ENCODE measurements around the gene ARV1.
"Not testable (repeated sequence)": the region's sequence is repeated elsewhere in the genome, so short reads cannot be mapped to it uniquely, and the experiment has no call there.

Gene ARV1

GRCh38 chr1:231019711-231020110, 40.8 kb downstream of the ARV1 start:
- no peak for DNase-seq (ENCODE audit: low spot score)

GRCh38 chr1:231020139-231020601, 41.3 kb downstream of the ARV1 start:
- DNase-seq (ENCODE audit: low spot score) = no peak

DNA sequence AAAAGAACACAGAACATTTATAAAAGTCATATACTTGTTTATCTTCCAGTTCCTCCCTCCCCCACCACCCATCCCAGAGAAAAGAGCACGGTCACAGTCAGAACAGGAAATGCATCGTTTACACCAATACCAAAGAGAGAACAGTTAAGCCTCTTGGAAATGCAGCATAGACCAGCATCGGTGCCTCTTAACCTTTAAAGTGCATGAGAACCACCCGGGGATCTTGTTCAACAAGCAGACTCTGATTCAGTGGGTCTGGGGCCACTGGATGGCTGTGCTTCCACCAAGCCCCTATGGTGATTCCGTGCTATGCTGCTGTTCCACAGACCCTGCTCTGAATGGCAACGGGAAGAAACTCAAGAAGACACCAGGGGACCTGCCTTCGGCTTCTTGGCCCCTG, 41.9 kb downstream of the ARV1 start:
- DNase-seq (ENCODE audit: low spot score) = no peak

- DNase-seq (ENCODE audit: low spot score) = no peak
These were observed 42.7 kb downstream of the ARV1 start for GRCh38 chr1:231021540-231022031.

DNA sequence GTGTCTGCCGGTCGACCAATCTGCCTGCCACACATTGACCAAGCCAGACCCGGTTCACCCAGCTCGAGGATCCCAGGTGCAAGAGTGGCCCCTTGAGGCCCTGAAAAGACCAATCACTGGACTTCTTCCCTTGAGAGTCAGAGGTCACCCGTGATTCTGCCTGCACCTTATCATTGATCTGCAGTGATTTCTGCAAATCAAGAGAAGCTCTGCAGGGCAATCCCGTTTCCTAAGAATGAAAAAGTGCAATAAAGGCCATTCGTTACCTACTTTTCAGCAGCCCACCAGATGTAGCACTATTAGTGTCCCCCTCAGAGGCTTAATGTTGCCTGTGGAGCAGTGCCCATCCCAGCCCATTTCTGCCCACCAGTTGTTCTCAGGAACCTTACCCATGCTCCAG, 43.6 kb downstream of the ARV1 start:
- DNase-seq (ENCODE audit: low spot score) = not testable (repeated sequence)

GRCh38 chr1:231023150-231023549, 44.3 kb downstream of the ARV1 start:
- no peak for DNase-seq (ENCODE audit: low spot score)

GRCh38 chr1:231026576-231026975, 47.7 kb downstream of the ARV1 start:
- no peak for DNase-seq (ENCODE audit: low spot score)

DNA sequence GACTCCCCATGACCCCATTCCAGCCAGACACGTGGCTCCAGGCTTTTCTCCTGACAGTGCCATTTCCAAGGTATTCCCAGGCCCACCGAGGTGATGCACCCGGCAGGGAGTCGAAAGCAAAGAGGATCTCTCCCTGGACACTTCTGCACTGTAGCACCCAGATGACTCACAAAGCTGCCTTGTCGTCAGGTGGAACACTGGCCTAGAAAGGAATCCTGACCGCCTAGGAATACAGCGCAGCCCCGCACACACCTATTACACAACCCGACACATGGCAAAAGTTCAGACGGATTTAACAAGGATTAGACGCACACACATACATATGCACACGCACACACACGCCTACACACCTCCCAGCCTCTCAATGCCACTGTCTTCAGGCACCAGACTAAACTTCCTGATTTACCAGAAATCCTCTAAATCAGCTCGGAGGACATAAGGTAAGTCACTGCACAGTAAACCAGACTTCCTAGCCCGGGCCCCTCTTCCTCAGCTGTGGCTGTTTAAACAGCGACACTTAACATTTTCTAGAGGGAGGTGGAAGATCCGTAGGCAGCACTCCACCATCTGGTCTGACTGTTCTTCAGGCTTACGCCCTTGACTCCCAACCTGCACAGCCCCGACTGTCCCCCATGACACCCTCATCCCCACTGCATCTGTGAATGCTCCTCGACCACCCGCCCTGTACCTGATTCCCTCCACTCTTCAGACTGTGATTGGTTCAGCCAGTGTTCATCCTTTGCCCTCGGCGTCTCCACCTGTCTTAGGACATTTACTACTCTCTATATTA, 48.4 kb downstream of the ARV1 start:
- no peak for DNase-seq (ENCODE audit: low spot score)

- no peak for DNase-seq (ENCODE audit: low spot score)
These were observed 49.1 kb downstream of the ARV1 start for GRCh38 chr1:231027971-231028370.

GRCh38 chr1:231028682-231029081, 49.8 kb downstream of the ARV1 start:
- no peak for DNase-seq (ENCODE audit: low spot score)

DNA sequence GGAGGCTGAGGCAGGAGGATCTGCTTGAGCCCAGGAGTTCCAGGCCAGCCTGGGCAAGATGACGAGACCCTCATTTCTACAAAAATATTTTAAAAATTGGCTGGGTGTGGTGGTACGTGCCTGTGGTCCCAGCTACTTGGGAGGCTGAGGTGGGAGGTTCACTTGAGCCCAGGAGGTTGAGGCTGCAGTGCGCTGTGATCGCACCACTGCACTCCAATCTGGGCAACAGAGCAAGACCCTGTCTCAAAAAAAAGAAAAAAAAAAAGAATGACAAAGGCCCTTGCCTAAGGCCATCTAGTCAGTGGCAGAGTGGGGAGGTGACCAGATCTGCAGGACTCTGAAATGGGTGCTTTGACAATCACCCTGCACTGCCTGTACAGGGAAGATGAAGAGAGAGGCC, 50.4 kb downstream of the ARV1 start:
- not testable (repeated sequence) for DNase-seq (ENCODE audit: low spot score)

- DNase-seq (ENCODE audit: low spot score) = no peak
These were observed 50.9 kb downstream of the ARV1 start for GRCh38 chr1:231029841-231030240.

DNA sequence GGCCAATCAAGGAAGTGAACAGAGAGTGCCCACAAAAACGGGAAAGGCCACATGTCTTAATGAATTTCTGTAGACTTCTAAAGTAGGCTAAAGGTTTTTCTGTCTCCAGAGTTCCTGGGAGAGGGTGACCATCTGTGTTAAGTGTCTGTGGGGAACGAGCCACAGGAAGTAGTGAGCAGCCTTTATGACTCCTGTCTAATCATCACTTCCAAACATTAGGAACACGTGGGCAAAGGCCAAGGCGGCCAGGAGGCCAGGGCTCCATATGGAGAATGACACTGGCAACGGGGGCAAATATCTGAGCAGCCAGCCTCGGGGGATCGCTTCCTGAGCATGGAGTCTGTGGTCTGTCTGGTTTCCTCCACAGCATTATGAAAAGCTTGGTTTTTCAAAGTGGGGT, 54.1 kb downstream of the ARV1 start:
- DNase-seq (ENCODE audit: low spot score) = no peak

DNA sequence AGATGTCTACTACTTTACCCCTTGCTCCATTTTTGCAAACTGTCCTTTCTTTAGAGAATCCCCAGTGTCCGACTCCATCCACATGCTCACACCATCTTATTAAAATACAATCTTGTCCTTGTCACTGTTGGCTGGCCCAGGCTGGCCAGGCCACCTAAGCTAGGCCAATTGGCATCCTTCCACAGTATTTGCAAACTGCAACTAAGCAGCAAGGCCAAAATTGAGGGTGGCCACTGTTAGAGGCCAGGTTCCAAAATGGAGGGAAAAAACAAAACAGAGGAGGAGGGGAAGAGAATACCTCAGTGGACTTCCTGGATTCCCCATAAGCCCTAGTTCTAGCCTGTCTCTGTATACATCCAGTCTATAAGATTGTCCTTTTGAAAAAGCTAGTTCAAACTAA, 56.9 kb downstream of the ARV1 start:
- DNase-seq (ENCODE audit: low spot score) = no peak

DNA sequence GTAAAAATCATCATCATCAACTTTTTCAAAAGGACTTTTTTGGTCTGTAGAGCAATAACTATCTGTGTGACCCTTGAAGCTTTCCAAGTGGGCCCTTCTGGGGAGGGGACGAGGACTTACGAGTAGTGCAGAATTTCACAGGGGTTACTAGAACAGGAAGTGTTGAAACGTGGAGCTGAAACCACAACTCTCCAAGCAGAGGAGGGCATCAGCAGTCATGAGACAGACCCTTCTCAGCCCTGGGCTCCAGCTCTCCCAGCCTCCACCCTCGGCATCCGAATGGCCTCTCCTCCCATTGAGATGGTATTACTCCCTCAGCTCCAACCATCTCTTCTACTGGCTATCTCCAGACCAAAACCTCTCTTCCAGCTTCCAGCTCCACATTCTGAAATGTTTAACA, 57.5 kb downstream of the ARV1 start:
- DNase-seq (ENCODE audit: low spot score) = no peak

- no peak for DNase-seq (ENCODE audit: low spot score)
These were observed 59.0 kb downstream of the ARV1 start for GRCh38 chr1:231037585-231038517.

GRCh38 chr1:231039161-231040018, 60.5 kb downstream of the ARV1 start:
- peak; percentile 40 for DNase-seq (ENCODE audit: low spot score)

- peak; percentile 67 for DNase-seq (ENCODE audit: low spot score)
These were observed 61.3 kb downstream of the ARV1 start, which contains the start of gene FAM89A for GRCh38 chr1:231040019-231040799. Gene FAM89A, minus strand, starts transcription at chr1:231040254. Its CDS starts 43 bp downstream, at chr1:231040211.

DNA sequence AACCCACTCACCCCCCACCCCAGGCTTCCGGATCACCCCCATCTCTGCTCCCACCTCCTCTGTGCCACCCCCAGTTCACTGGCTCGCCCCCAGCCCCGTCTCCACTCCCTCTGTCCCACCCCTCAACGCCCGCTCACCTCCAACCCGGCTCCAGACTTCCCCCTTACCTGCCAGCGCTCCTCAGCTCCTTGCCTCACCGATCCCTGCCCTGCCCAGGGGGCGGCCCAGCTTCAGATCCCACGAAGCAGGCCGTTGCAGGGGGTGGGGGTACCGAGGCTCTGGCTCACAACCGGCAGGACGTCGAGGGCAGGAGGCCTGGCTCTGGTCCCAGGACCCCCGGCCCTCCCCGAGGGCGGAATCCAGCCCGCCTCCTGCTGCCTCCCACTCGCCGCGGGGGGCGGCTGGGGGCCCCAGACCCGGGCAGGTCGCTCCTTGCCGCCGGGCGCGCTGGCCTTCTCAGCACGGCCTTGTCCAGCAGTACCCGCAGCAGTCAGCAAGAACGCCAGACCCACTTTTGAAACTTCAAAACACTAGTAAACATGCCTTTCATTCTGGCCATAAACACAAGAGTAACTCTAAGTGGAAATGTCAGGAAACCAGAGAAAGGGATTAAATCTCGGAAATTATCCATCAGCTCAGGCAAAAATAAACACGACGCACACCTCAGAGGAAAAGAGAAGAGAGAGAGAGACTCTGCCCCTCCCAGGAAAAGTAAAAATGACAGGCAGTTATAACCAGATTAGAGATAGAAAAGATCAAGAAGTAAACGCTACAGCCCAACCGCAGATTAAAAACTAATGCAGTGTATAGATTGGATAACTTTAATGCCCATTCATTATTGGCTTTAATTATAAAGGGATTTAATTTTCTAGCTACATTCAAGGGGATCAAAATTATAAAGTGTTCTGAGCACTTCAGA, 62.2 kb downstream of the ARV1 start:
- peak; percentile 18 for DNase-seq (ENCODE audit: low spot score)

Measured in hepatic stellate cell (primary cell).